ENCODE results near the gene ESPN. TPM values are rescaled to one million over a fixed set of nuclear protein-coding genes. Genes with fewer than 3 reads are reported as not detected.

Gene ESPN
- polyA plus RNA-seq, 1 experiment = not detected

DNA sequence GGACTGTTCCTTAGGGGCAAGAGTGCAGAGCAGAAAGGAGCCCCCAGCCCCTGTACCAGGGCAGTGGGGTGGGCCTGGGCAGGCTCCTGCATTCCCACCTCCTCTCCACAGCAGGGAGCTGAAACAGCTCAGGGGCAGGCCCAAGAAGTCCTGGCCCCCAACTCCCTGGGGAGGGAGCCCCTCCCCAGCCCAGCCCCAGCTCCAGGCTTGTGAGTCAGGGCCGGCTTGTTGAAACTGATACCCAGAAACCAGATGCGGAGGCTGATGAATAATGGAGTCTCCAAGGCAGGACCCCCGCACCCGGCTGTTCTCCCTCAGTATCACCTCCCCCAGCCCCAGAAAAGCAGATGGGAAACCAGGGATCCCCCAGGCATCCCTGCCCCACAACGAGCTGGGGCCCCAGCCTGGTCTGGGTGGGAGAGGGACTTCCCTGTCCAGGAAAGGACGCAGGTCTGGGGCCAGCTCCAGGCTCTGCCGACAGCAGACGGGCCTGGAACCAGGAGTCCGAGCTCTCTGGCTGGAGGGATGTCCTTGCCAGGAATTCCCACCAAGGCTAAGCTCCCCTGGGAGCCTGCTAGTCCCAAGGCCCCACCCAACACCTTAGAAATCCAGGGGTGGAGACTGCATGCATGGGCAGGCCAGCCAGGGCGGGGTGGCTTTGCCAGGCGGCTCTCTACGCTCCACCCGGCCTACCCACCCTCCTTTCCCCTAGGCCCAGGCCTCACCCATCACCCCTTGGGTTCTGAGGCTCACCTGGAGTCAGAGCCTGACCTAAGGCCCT is 64.2 kb downstream of the ESPN start:
- TF ChIP-seq, protein P1, sequence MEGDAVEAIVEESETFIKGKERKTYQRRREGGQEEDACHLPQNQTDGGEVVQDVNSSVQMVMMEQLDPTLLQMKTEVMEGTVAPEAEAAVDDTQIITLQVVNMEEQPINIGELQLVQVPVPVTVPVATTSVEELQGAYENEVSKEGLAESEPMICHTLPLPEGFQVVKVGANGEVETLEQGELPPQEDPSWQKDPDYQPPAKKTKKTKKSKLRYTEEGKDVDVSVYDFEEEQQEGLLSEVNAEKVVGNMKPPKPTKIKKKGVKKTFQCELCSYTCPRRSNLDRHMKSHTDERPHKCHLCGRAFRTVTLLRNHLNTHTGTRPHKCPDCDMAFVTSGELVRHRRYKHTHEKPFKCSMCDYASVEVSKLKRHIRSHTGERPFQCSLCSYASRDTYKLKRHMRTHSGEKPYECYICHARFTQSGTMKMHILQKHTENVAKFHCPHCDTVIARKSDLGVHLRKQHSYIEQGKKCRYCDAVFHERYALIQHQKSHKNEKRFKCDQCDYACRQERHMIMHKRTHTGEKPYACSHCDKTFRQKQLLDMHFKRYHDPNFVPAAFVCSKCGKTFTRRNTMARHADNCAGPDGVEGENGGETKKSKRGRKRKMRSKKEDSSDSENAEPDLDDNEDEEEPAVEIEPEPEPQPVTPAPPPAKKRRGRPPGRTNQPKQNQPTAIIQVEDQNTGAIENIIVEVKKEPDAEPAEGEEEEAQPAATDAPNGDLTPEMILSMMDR (IDR thresholded peaks at IDR 0.05; ENCODE audit: low read depth, low read length) = no peak
- CTCF ChIA-PET = interaction anchor here (0.6 to 3.5 kb wide), 30 partner anchors 9 to 157 kb away, joined by 3 to 21 read pairs (median 4); partner anchors contain the start of genes NOL9 and TAS1R1
- H3K27ac ChIP-seq (ENCODE audit: low read depth, low read length) = no peak overlapping the region
- no peak overlapping the region for H3K4me3 ChIP-seq (ENCODE audit: low read depth, low read length)
- no peak for DNase-seq (ENCODE audit: low read depth, low spot score)
- H3K9me3 ChIP-seq (ENCODE audit: control insufficient read depth, insufficient read depth, low read length) = no peaks in the 10 kb centered on the region; the same call in 1 of the 2 replicates
- POLR2A ChIA-PET = interaction anchor here (0.6 to 0.9 kb wide), 2 partner anchors 51 to 52 kb away, joined by 3 to 4 read pairs; no protein-coding TSS in a partner anchor
- no peaks in the 10 kb centered on the region for H3K27me3 ChIP-seq (ENCODE audit: control insufficient read depth, insufficient read depth, low read length)

DNA sequence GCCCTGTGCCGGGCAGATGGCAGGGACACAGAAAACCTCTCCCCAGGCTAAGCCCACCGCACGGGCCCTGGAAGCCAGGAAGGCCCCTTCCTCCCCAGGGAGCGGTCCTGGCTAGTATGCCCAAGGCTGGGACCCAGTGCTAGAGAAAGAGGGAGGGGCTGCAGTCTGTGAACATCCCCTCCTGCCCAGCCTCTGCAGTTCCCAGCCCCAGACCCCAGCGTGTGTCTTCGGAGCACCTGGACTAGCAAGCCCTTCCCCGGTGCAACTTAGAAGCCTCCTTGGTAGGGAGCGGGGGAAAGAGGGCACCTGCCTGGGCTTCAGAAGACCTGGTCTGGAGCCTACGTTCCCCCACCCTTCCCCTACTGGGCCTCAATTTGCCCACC is 64.8 kb downstream of the ESPN start:
- Histone ChIP-seq H3K9me3 (ENCODE audit: control insufficient read depth, insufficient read depth, low read length) (no peaks in the 10 kb centered on the region; the same call in 1 of the 2 replicates), H3K27ac (ENCODE audit: low read depth, low read length) (no peak overlapping the region), H3K4me3 (ENCODE audit: low read depth, low read length) (peak overlapping the region; percentile 91; the same call in 1 of the 2 replicates), H3K27me3 (ENCODE audit: control insufficient read depth, insufficient read depth, low read length) (no peaks in the 10 kb centered on the region)
- TF ChIP-seq, protein P1 (IDR thresholded peaks at IDR 0.05; ENCODE audit: low read depth, low read length) = no peak
- DNase-seq (ENCODE audit: low read depth, low spot score) = no peak
- ChIA-PET POLR2A (interaction anchor here (0.6 to 0.9 kb wide), 2 partner anchors 50 to 52 kb away, joined by 3 to 4 read pairs; no protein-coding TSS in a partner anchor), CTCF (interaction anchor here (0.6 to 3.3 kb wide), 26 partner anchors 10 to 156 kb away, joined by 3 to 21 read pairs (median 5); partner anchors contain the start of genes NOL9 and TAS1R1)

DNA sequence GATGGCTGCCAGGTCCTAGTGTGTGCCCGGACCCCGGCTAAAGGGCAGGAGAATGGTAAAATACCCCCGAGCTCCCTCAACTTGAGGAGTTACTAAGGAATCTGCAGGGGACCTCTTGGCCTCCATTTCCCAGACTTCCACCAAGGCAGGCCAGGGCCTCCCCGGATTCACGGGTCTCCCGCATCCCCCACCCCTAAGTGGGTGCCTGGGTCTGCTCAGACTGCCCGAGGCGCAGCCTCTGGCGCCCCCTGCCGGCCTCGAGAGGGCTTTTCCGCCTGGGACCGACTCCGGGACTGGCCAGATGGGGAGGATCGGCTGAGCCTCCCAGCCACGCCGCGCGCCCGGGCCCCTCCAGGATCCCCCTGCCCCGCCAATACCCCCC is 65.2 kb downstream of the ESPN start:
- no peaks in the 10 kb centered on the region for H3K27me3 ChIP-seq (ENCODE audit: control insufficient read depth, insufficient read depth, low read length)
- TF ChIP-seq, protein P1 (IDR thresholded peaks at IDR 0.05; ENCODE audit: low read depth, low read length) = peak; percentile 90
- POLR2A ChIA-PET = interaction anchor here (0.9 kb wide), 1 partner anchor 50 kb away, joined by 3 read pairs; no protein-coding TSS in a partner anchor
- no peaks in the 10 kb centered on the region; the same call in 1 of the 2 replicates for H3K9me3 ChIP-seq (ENCODE audit: control insufficient read depth, insufficient read depth, low read length)
- H3K27ac ChIP-seq (ENCODE audit: low read depth, low read length) = peak overlapping the region; percentile 82
- H3K4me3 ChIP-seq (ENCODE audit: low read depth, low read length) = peak overlapping the region; percentile 91
- CTCF ChIA-PET = interaction anchor here (0.6 to 3.3 kb wide), 30 partner anchors 8 to 156 kb away, joined by 3 to 21 read pairs (median 5); partner anchors contain the start of genes NOL9 and TAS1R1
- DNase-seq (ENCODE audit: low read depth, low spot score) = peak; percentile 29

DNA sequence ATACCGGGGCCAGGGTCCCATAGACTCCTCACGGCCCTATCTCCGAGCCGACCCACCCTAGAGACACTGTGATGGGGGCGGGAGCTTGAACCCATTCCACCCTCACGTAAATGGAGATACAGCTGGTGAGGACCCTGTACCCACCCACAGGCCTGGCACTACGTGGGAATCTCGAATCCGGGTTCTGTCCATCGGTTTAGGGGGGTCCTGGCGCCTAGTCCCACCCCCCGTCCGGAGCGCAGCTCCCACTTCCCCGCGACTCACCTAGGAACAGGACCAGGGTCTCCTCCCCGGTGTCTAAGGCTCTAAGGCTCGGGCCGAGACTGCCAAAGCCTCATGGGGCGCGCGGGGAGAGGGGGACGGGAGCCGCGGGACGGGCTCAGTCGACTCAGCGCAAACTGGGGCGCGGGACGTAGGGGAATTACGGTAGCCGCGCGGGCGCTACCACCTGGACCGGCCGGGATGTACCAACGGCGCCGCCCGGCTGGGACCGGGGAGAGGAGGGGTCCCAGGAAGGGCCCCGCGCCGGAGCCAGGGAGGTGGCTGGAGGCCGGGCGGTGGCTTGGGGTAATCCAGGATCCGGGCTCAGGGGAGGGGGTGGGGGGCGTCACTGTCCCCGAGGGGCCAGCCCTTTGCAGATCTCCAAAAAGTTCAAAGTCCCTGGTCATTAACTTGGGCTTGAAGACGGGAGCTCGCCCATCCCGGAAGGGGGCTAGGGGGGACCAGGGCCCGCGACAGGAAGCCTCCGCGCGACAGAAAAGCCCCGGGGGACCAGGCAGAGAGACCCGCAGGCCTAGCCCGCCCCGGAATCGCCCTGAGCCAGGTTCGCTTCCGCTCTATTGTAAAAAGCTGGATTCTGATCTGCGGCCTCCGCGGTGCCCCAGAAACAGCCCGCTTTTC is 65.9 kb downstream of the ESPN start:
- Histone ChIP-seq H3K9me3 (ENCODE audit: control insufficient read depth, insufficient read depth, low read length) (no peaks in the 10 kb centered on the region; the same call in 1 of the 2 replicates), H3K27me3 (ENCODE audit: control insufficient read depth, insufficient read depth, low read length) (no peaks in the 10 kb centered on the region), H3K27ac (ENCODE audit: low read depth, low read length) (peak overlapping the region; percentile 82), H3K4me3 (ENCODE audit: low read depth, low read length) (peak overlapping the region; percentile 91)
- peak; percentile 32 for DNase-seq (ENCODE audit: low read depth, low spot score)
- TF ChIP-seq, protein P1 (IDR thresholded peaks at IDR 0.05; ENCODE audit: low read depth, low read length) = no peak
- ChIA-PET POLR2A (interaction anchor here (0.9 kb wide), 1 partner anchor 49 kb away, joined by 3 read pairs; no protein-coding TSS in a partner anchor), CTCF (interaction anchor here (0.6 to 3.3 kb wide), 24 partner anchors 9 to 155 kb away, joined by 3 to 21 read pairs (median 6); partner anchors contain the start of gene TAS1R1)

All from AG04450 (cell line).